HCT116 (cell line): ENCODE measurements around the gene RTL1. TPM values are rescaled to one million over a fixed set of nuclear protein-coding genes. Genes with fewer than 3 reads are reported as not detected.

ENCODE experiments used
- ATAC-seq: fragments of 200-7000 bp; cut with Tn5 transposase; 2 replicates; pipeline ENCODE4 v1.9.1; 2020; ENCODE audit warnings: mild to moderate bottlenecking, moderate library complexity
- BruUV-seq: library from RNA; stranded (reverse); fragments of 400-500 nt; replicated peaks from 2 replicates; lab custom pipeline; 2021; lab: Mats Ljungman, UMichigan
- CTCF ChIA-PET: fragments of 300-600 bp; sonication (Branson Sonifier 250); formaldehyde crosslinking; loops from one replicate; lab custom pipeline; 2021; ENCODE audit warnings: antibody characterized with exemption; lab: Charles Lee
- POLR2A ChIA-PET: fragments of 300-600, 350-600 bp; sonication (Branson Sonifier 250); formaldehyde crosslinking; loops from one replicate; lab custom pipeline; 2021; ENCODE audit warnings: antibody characterized with exemption; lab: Charles Lee
- RAD21 ChIA-PET, 2 experiments: fragments of 300-600 bp; sonication (Branson Sonifier 250); formaldehyde crosslinking; loops; one replicate each; lab custom pipeline; 2023; ENCODE audit warnings: low total read pairs in 2 of 2; ENCODE audit not compliant: uncharacterized antibody in 2 of 2, unreplicated experiment in 2 of 2, low non-redundant PET in 1 of 2; lab: Charles Lee
- DNase-seq: peaks from one replicate; pipeline ENCODE4 v3.0.0-alpha.2; 2010; ENCODE audit warnings: low read depth, low spot score
- H2AFZ ChIP-seq: fragments of 200-600 bp; shearing (Covaris generic), sonication (generic); 2 replicates; pipeline ENCODE4 v1.6.1; 2017; ENCODE audit warnings: low read depth, mixed run types, mixed read lengths, antibody characterized with exemption, low read length; ENCODE audit not compliant: poor library complexity, severe bottlenecking
- H3K27ac ChIP-seq: 2 replicates; pipeline ENCODE4 v1.5.1; 2012; ENCODE audit warnings: low read depth, low read length
- H3K27me3 ChIP-seq: fragments of 200-600 bp; sonication (generic); 2 replicates; pipeline ENCODE4 v1.6.1; 2016; ENCODE audit warnings: mixed run types, low read length, mixed read lengths; ENCODE audit not compliant: insufficient read depth
- H3K36me3 ChIP-seq, 2 experiments: fragments of 200-500 bp in 1 of 2; fragments of 200-600 bp in 1 of 2; sonication (Bioruptor generic) in 1 of 2; sonication (generic) in 1 of 2; 2 replicates each; pipeline versions ENCODE4 v1.5.1 to v1.6.1; 2014 to 2016; ENCODE audit warnings: low read length in 2 of 2, inconsistent platforms in 1 of 2, mixed read lengths in 1 of 2, mixed run types in 1 of 2; ENCODE audit not compliant: insufficient read depth in 2 of 2, control insufficient read depth in 1 of 2
- H3K4me1 ChIP-seq, 2 experiments: fragments of 200-600 bp in 1 of 2; sonication (generic) in 1 of 2; 2 replicates each; pipeline versions ENCODE4 v1.5.1 to v1.6.1; 2012 to 2017; ENCODE audit warnings: low read length in 2 of 2, inconsistent platforms in 1 of 2, mild to moderate bottlenecking in 1 of 2, mixed read lengths in 1 of 2, mixed run types in 1 of 2, moderate library complexity in 1 of 2; ENCODE audit not compliant: insufficient read depth in 2 of 2, control insufficient read depth in 1 of 2
- H3K4me2 ChIP-seq: fragments of 200-600 bp; sonication (generic); 2 replicates; pipeline ENCODE4 v1.6.1; 2017; ENCODE audit warnings: mixed run types, low read length, mixed read lengths
- H3K4me3 ChIP-seq, 2 experiments: fragments of 200-600 bp in 1 of 2; sonication (generic) in 1 of 2; replicated peaks in 1 of 2; 2 replicates each; pipeline ENCODE4 v1.5.1; 2011 to 2016; ENCODE audit warnings: low read length in 2 of 2, control low read depth in 1 of 2, low read depth in 1 of 2, mild to moderate bottlenecking in 1 of 2, mixed read lengths in 1 of 2, mixed run types in 1 of 2
- H3K79me2 ChIP-seq: fragments of 200-600 bp; sonication (generic); 2 replicates; pipeline ENCODE4 v1.6.1; 2017; ENCODE audit warnings: mild to moderate bottlenecking, mixed run types, low read length, moderate library complexity, mixed read lengths; ENCODE audit not compliant: insufficient read depth
- H3K9ac ChIP-seq: fragments of 200-600 bp; sonication (generic); 2 replicates; pipeline ENCODE4 v1.6.1; 2016; ENCODE audit warnings: low read length, mixed read lengths
- H3K9me2 ChIP-seq: fragments of 200-600 bp; sonication (generic), shearing (Covaris generic); 2 replicates; pipeline ENCODE4 v1.6.1; 2017; ENCODE audit warnings: mixed run types, mild to moderate bottlenecking, moderate library complexity; ENCODE audit not compliant: insufficient read depth
- H3K9me3 ChIP-seq, 2 experiments: fragments of 200-500 bp in 1 of 2; fragments of 200-600 bp in 1 of 2; sonication (Bioruptor generic) in 1 of 2; sonication (generic) in 1 of 2; 2 replicates each; pipeline ENCODE4 v1.6.1; 2014 to 2017; ENCODE audit warnings: low read length in 2 of 2, mixed read lengths in 2 of 2, inconsistent platforms in 1 of 2, low read depth in 1 of 2, mild to moderate bottlenecking in 1 of 2, mixed run types in 1 of 2, moderate library complexity in 1 of 2; ENCODE audit not compliant: control insufficient read depth in 1 of 2, insufficient read depth in 1 of 2
- H4K20me1 ChIP-seq: fragments of 200-600 bp; sonication (generic), shearing (Covaris generic); 2 replicates; pipeline ENCODE4 v1.6.1; 2017; ENCODE audit warnings: mixed run types, mild to moderate bottlenecking, moderate library complexity; ENCODE audit not compliant: insufficient read depth
- FOSL1 ChIP-seq: IDR thresholded peaks from 2 replicates; pipeline ENCODE4 v1.6.1; 2012; ENCODE audit warnings: low read depth
- POLR2A ChIP-seq: IDR thresholded peaks from 2 replicates; pipeline ENCODE4 v1.7.0; 2011; ENCODE audit warnings: borderline replicate concordance; ENCODE audit not compliant: insufficient read depth, insufficient read length; ENCODE audit errors: extremely low read depth
- REST ChIP-seq: IDR thresholded peaks from 2 replicates; pipeline ENCODE4 v1.6.1; 2012; ENCODE audit warnings: low read depth
- SIN3A ChIP-seq: IDR thresholded peaks from 2 replicates; pipeline ENCODE4 v1.6.1; 2012; ENCODE audit warnings: low read depth
- SRF ChIP-seq: IDR thresholded peaks from 2 replicates; pipeline ENCODE4 v1.6.1; 2012; ENCODE audit warnings: low read depth
- YY1 ChIP-seq: IDR thresholded peaks from 2 replicates; pipeline ENCODE4 v1.6.1; 2011; ENCODE audit warnings: low read length, low read depth, moderate library complexity, mild to moderate bottlenecking; ENCODE audit not compliant: insufficient replicate concordance; ENCODE audit errors: extremely low read depth
- ZBTB33 ChIP-seq: IDR thresholded peaks from 2 replicates; pipeline ENCODE4 v1.6.1; 2011; ENCODE audit warnings: mild to moderate bottlenecking, low read length, moderate library complexity; ENCODE audit not compliant: insufficient replicate concordance; ENCODE audit errors: extremely low read depth
- ZNF274 ChIP-seq: fragments of 200-500 bp; sonication (Bioruptor generic); IDR thresholded peaks from 2 replicates; pipeline ENCODE4 v1.6.1; 2014; ENCODE audit warnings: mild to moderate bottlenecking, low read depth, low read length, inconsistent platforms
- intact Hi-C: fragments of 100-400 bp; cut with micrococcal nuclease; formaldehyde crosslinking; loops from 2 replicates; pipeline ENCODE4 v1.10.0; 2022
- total RNA-seq: library from RNA; stranded (reverse); gene quantifications from one replicate; pipeline ENCODE4 v1.2.1, GENCODE V29; 2021; ENCODE audit not compliant: unreplicated experiment

Gene RTL1
- total RNA-seq, 1 experiment from 2014 or later: not detected

GRCh38 chr14:100861188-100861936 lies 42.2 kb downstream of the RTL1 start:
- ATAC-seq (peak; percentile 22; the same call in 1 of the 2 replicates), DNase-seq (no peak)
- Histone ChIP-seq H3K9me3 (no peaks in the 10 kb centered on the region), H4K20me1 (no peaks in the 10 kb centered on the region), H3K36me3 (no peaks in the 10 kb centered on the region), H3K4me2 (no peak overlapping the region), H2AFZ (no peak overlapping the region), H3K4me1 (peaks cover 0 to 16% of the 10 kb centered on the region in 2 experiments; a peak in 2 of 4 replicates), H3K79me2 (no peaks in the 10 kb centered on the region), H3K9ac (no peak overlapping the region), H3K4me3 (no peak overlapping the region), H3K27me3 (no peaks in the 10 kb centered on the region; the same call in 1 of the 2 replicates), H3K27ac (no peak overlapping the region)
- BruUV-seq: no TSS peak
- CTCF ChIA-PET: no interaction called here
- POLR2A ChIA-PET: no interaction called here
- TF ChIP-seq FOSL1: no peak
- TF ChIP-seq YY1: no peak
- TF ChIP-seq SIN3A: no peak
- TF ChIP-seq ZNF274: no peak
- TF ChIP-seq POLR2A: no peak
- TF ChIP-seq REST: no peak
- TF ChIP-seq SRF: no peak
- TF ChIP-seq ZBTB33: no peak
- TF ChIP-seq, all 23 proteins: peak for 0
- intact Hi-C loops: no loop called here
- RAD21 ChIA-PET: no interaction called here
- H3K9me2 ChIP-seq: no peaks in the 10 kb centered on the region
